ENCODE data around the gene TRPM2.
"Not testable (repeated sequence)": the region's sequence is repeated elsewhere in the genome, so short reads cannot be mapped to it uniquely, and the experiment has no call there.

The TRPM2 gene

GRCh38 chr21:44399955-44400790 is 46.8 kb downstream of the TRPM2 start:
- no peak for DNase-seq

GRCh38 chr21:44400791-44401385 is 47.5 kb downstream of the TRPM2 start:
- no peak for DNase-seq

- DNase-seq = no peak
Measured at GRCh38 chr21:44401386-44402160, 48.2 kb downstream of the TRPM2 start.

GRCh38 chr21:44402323-44403105 is 49.1 kb downstream of the TRPM2 start:
- DNase-seq = no peak

- no peak for DNase-seq
Measured at GRCh38 chr21:44403106-44404020, 49.9 kb downstream of the TRPM2 start.

- DNase-seq = not testable (repeated sequence)
Measured at GRCh38 chr21:44404482-44404881, 51.1 kb downstream of the TRPM2 start.

GRCh38 chr21:44405091-44405947 is 51.9 kb downstream of the TRPM2 start:
- no peak for DNase-seq

- DNase-seq = no peak
Measured at GRCh38 chr21:44405948-44406872, 52.8 kb downstream of the TRPM2 start.

GRCh38 chr21:44406953-44407352 is 53.5 kb downstream of the TRPM2 start:
- DNase-seq = no peak

- peak; percentile 51 for DNase-seq
Measured at GRCh38 chr21:44407493-44407892, 54.1 kb downstream of the TRPM2 start.

- DNase-seq = no peak
Measured at GRCh38 chr21:44408226-44408625, 54.8 kb downstream of the TRPM2 start.

- no peak for DNase-seq
Measured at GRCh38 chr21:44413566-44414290, 60.3 kb downstream of the TRPM2 start.

GRCh38 chr21:44414291-44415072 is 61.1 kb downstream of the TRPM2 start:
- no peak for DNase-seq

GRCh38 chr21:44415073-44416025 is 61.9 kb downstream of the TRPM2 start:
- no peak for DNase-seq

- DNase-seq = no peak
Measured at GRCh38 chr21:44416193-44416592, 62.8 kb downstream of the TRPM2 start.

GRCh38 chr21:44417621-44418107 is 64.2 kb downstream of the TRPM2 start:
- not testable (repeated sequence) for DNase-seq
